DMS53 treated with DMSO at 0.1 percent for 48 hours (cell line): Measurements from ENCODE around the gene TSPAN14.

Experiments used
- DNase-seq: peaks from one replicate; lab custom pipeline; 2025; ENCODE audit not compliant: unreplicated experiment; lab: John Stamatoyannopoulos, UW

Gene TSPAN14

GRCh38 chr10:80421707-80422536 is 32.2 kb upstream of the TSPAN14 start:
- no peak for DNase-seq

GRCh38 chr10:80425901-80426300 is 28.2 kb upstream of the TSPAN14 start:
- DNase-seq, result no peak

GRCh38 chr10:80427541-80427940 is 26.6 kb upstream of the TSPAN14 start:
- DNase-seq, result no peak

- DNase-seq, result no peak
Observed at GRCh38 chr10:80429521-80429973, 24.6 kb upstream of the TSPAN14 start.

- DNase-seq, result no peak
Observed at GRCh38 chr10:80433134-80433533, 21.0 kb upstream of the TSPAN14 start.

GRCh38 chr10:80436446-80437098 is 17.5 kb upstream of the TSPAN14 start:
- no peak for DNase-seq

GRCh38 chr10:80437227-80437626 is 16.9 kb upstream of the TSPAN14 start:
- no peak for DNase-seq

- DNase-seq, result no peak
Observed at GRCh38 chr10:80441831-80442230, 12.3 kb upstream of the TSPAN14 start.

GRCh38 chr10:80442879-80443278 is 11.2 kb upstream of the TSPAN14 start:
- no peak for DNase-seq

GRCh38 chr10:80443531-80443974 is 10.6 kb upstream of the TSPAN14 start:
- DNase-seq, result peak; percentile 50

- no peak for DNase-seq
Observed at GRCh38 chr10:80444124-80444523, 10.0 kb upstream of the TSPAN14 start.

GRCh38 chr10:80444646-80445319 is 9.3 kb upstream of the TSPAN14 start:
- DNase-seq, result peak; percentile 67

GRCh38 chr10:80447436-80448190 is 6.5 kb upstream of the TSPAN14 start:
- no peak for DNase-seq

GRCh38 chr10:80448209-80448942 is 5.7 kb upstream of the TSPAN14 start:
- no peak for DNase-seq

GRCh38 chr10:80449520-80449919 is 4.6 kb upstream of the TSPAN14 start:
- DNase-seq, result no peak

GRCh38 chr10:80451132-80451531 is 3.0 kb upstream of the TSPAN14 start:
- no peak for DNase-seq

- DNase-seq, result no peak
Observed at GRCh38 chr10:80452069-80452468, 2.0 kb upstream of the TSPAN14 start.

- no peak for DNase-seq
Observed at GRCh38 chr10:80452640-80453039, 1.5 kb upstream of the TSPAN14 start.

GRCh38 chr10:80453056-80453841 is 861 bp upstream of the TSPAN14 start:
- DNase-seq, result no peak
